BJ (cell line): ENCODE results near the gene DMRTB1. TPM values are rescaled to one million over a fixed set of nuclear protein-coding genes. Genes with fewer than 3 reads are reported as not detected.

Experiments
- CTCF ChIA-PET: fragments of 350-600 bp; formaldehyde crosslinking; extraction: SDS; loops from one replicate; lab custom pipeline; 2021; ENCODE audit warnings: antibody characterized with exemption, inconsistent platforms; lab: Yijun Ruan, JAX
- POLR2A ChIA-PET: fragments of 300-600 bp; sonication (Branson Sonifier 250); formaldehyde crosslinking; extraction: SDS; loops from one replicate; lab custom pipeline; 2021; ENCODE audit warnings: antibody characterized with exemption; lab: Charles Lee
- DNase-seq: peaks from one replicate; pipeline ENCODE4 v3.0.0-alpha.2; 2011; ENCODE audit warnings: low read depth
- H3K27me3 ChIP-seq: 2 replicates; pipeline ENCODE4 v1.6.0; 2011; ENCODE audit warnings: low read length; ENCODE audit not compliant: control insufficient read depth, insufficient read depth
- H3K36me3 ChIP-seq: 2 replicates; pipeline ENCODE4 v1.5.1; 2011; ENCODE audit warnings: low read length; ENCODE audit not compliant: control insufficient read depth, insufficient read depth
- H3K4me3 ChIP-seq: 2 replicates; pipeline ENCODE4 v1.5.1; 2011; ENCODE audit warnings: low read depth, mild to moderate bottlenecking, control low read depth, low read length
- polyA plus RNA-seq: library from polyadenylated mRNA; depleted of rRNA; stranded (reverse); fragments of >200 nt; gene quantifications from 2 replicates; pipeline ENCODE4 v1.2.3, GENCODE V29; 2011
- TF ChIP-seq, protein P1 (sequence below): IDR thresholded peaks from 2 replicates; pipeline ENCODE4 v1.5.1; 2011; ENCODE audit warnings: low read depth, mild to moderate bottlenecking, control low read depth, inconsistent platforms, low read length, moderate library complexity; ENCODE audit not compliant: insufficient read depth

The DMRTB1 gene
- polyA plus RNA-seq, 1 experiment = not detected

DNA sequence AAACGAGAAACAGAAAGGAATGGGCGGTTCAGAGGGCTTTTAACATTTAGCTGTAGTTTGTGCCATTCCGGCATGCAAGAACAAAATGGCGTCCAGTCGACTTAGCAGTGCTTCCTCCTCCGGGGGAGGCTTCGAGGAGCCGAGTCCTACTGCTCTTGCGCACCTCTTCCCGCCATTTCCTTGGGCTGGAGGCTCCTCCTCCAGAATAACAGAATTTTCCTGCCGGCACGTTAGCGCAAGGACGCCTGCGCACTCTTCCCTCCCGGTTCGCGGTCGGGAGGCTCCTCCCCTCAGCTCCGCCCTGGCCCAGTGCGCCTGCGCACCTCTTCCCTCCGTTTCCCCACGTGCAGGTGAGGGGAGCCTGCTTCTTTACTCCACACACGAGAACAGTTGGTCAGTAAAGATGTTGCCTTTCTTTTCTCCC lies 1.0 kb downstream of the DMRTB1 start:
- no peak for DNase-seq
- H3K27me3 ChIP-seq = peaks cover 3% of the 10 kb centered on the region; the same call in 1 of the 2 replicates
- TF ChIP-seq, protein P1, sequence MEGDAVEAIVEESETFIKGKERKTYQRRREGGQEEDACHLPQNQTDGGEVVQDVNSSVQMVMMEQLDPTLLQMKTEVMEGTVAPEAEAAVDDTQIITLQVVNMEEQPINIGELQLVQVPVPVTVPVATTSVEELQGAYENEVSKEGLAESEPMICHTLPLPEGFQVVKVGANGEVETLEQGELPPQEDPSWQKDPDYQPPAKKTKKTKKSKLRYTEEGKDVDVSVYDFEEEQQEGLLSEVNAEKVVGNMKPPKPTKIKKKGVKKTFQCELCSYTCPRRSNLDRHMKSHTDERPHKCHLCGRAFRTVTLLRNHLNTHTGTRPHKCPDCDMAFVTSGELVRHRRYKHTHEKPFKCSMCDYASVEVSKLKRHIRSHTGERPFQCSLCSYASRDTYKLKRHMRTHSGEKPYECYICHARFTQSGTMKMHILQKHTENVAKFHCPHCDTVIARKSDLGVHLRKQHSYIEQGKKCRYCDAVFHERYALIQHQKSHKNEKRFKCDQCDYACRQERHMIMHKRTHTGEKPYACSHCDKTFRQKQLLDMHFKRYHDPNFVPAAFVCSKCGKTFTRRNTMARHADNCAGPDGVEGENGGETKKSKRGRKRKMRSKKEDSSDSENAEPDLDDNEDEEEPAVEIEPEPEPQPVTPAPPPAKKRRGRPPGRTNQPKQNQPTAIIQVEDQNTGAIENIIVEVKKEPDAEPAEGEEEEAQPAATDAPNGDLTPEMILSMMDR = no peak
- ChIA-PET POLR2A (no interaction called here), CTCF (no interaction called here)
- no peaks in the 10 kb centered on the region; the same call in 1 of the 2 replicates for H3K36me3 ChIP-seq
- H3K4me3 ChIP-seq = no peak overlapping the region

DNA sequence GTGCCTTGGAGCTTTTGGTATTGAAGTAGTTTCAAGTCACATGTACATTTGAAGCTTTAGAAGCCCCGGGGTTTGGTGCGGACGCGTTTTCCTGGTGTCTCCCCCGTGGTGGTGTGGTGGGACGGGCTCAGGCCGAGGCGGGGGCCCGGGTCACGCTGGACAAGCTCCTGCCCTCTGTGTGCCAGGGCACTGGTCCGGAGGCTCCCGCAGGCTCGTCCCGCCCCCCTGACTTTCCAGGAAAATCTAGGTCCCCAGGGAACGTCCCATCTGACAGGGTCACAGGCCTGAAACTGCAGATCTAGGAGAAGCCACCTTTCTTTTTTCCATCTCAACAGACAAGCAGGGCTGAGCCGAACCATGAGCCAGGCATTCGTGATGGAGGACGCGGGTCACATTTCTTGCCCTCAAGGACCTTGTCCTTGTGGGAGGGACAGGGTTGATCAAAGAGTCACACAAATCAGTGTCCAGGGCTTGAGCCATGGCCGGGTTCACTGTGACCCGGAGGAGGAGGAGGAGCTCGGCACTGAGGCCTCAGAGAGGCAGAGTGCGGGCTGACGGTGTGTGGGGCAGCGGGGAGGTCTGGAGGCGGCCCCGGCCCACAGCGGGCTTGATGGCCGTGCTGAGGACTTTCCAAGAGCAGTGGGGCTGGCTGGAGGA lies 1.6 kb downstream of the DMRTB1 start:
- no peak overlapping the region for H3K4me3 ChIP-seq
- TF ChIP-seq, protein P1 = no peak
- peaks cover 3% of the 10 kb centered on the region; the same call in 1 of the 2 replicates for H3K27me3 ChIP-seq
- no peak for DNase-seq
- POLR2A ChIA-PET = no interaction called here
- H3K36me3 ChIP-seq = no peaks in the 10 kb centered on the region; the same call in 1 of the 2 replicates
- CTCF ChIA-PET = no interaction called here

DNA sequence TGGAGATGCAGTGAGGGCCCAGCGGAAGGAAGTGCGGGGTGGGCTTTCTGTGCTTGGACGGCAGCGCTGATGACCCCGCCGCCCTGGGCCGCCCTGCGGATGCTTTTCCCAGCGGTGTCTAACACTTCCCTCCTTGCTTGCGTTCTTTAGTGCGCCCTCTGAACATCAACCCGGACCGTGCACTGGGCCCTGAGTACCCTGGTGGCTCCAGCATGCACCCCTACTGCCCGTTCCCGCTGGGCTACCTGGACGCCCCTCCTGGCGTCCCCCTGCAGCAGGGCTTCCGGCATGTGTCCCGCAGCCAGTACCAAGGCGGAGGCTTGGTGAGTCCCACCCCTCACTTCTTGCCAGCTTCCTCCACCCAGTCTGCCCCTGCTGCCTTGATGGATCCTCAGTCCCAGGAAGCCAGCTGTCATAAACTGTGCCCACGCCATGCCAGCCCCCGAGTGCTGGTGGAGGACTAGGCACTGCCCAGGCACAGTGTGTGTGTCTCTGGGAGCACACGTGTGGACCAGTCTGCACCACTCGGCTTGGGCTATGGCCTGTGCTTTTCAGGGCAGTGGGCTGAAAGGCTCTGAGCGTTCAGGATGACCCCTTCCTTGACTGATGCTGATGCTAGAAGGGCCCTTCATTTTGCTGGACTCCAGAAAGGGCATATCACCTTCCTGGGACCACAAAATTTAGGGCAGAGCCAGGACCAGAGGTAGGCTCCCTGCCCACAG lies 2.3 kb downstream of the DMRTB1 start:
- peaks cover 3% of the 10 kb centered on the region; the same call in 1 of the 2 replicates for H3K27me3 ChIP-seq
- TF ChIP-seq, protein P1 = no peak
- DNase-seq = no peak
- no peak overlapping the region for H3K4me3 ChIP-seq
- ChIA-PET POLR2A (no interaction called here), CTCF (no interaction called here)
- H3K36me3 ChIP-seq = no peaks in the 10 kb centered on the region; the same call in 1 of the 2 replicates

DNA sequence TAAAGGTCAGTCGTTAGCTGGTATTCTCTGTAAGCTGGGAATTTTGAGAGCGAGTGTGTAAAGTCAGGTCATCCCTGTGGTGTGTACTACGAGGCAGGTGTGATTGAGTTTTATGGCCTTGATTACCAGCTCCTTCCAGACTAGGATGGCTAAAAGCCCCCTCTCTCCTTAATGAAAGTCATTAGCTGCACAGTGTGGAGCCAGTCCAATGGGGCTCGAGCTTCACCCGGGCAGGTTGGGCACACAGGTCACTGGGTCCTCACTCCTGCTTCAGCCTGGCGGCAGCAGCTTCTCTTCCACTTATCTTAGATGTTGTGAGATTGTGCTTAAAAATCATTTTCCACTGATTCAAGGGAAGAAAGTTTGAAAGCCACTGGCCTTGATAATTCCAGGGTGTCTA lies 3.0 kb downstream of the DMRTB1 start:
- no peak for DNase-seq
- POLR2A ChIA-PET = no interaction called here
- CTCF ChIA-PET = no interaction called here
- Histone ChIP-seq H3K27me3 (peaks cover 3% of the 10 kb centered on the region; the same call in 1 of the 2 replicates), H3K36me3 (no peaks in the 10 kb centered on the region; the same call in 1 of the 2 replicates), H3K4me3 (no peak overlapping the region)
- TF ChIP-seq, protein P1 = no peak

DNA sequence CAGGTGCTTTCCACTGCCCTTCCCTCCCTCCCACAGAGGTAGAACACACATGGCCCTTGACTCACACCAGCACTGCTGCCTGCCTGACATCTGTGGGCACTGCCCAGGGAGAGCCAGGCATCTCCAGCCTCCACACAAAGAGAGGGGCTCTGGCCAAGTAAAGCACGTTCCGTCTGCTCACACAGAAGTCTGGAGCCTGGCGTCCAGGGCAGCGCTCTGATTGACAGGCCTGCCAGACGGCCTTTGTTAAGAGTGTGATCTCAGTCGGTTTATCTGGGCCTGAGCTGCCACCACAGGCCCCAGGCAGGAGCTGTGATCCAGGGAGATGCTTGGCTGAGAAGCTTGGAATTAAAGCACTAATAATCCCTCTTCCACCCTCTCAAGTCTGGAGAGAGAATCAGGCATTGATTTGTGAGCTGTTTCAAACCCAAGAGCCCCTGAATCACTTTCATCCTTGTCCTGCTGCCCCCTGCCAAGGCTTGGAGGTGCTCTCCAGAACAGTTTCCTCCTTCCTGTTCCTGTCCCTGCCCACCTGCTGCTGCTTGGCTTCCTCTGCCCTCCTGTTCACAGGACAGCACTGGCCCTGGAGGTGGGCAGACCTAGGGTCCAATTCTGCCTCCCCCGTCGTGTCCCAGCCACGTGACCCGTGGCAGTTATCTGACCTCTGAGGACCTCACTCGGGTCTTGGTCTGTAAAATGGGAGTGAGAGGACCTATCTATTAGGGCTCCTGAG lies 3.7 kb downstream of the DMRTB1 start:
- ChIA-PET POLR2A (no interaction called here), CTCF (no interaction called here)
- DNase-seq = no peak
- no peak overlapping the region for H3K4me3 ChIP-seq
- TF ChIP-seq, protein P1 = no peak
- H3K27me3 ChIP-seq = peaks cover 3% of the 10 kb centered on the region; the same call in 1 of the 2 replicates
- no peaks in the 10 kb centered on the region; the same call in 1 of the 2 replicates for H3K36me3 ChIP-seq
